NCI-H82 treated with DMSO at 0.1 percent for 48 hours (cell line): Measurements from ENCODE around the gene HMCES.

Experiments
- DNase-seq: peaks from one replicate; lab custom pipeline; 2025; ENCODE audit not compliant: unreplicated experiment; lab: John Stamatoyannopoulos, UW

HMCES gene

GRCh38 chr3:129291236-129291886, 12.7 kb downstream of the HMCES start:
- DNase-seq: no peak

GRCh38 chr3:129295286-129295685, 16.6 kb downstream of the HMCES start:
- DNase-seq: no peak

- no peak for DNase-seq
These were observed 25.7 kb downstream of the HMCES start for GRCh38 chr3:129304146-129304961.

GRCh38 chr3:129304962-129305222, 26.2 kb downstream of the HMCES start:
- no peak for DNase-seq

GRCh38 chr3:129305592-129306091, 27.0 kb downstream of the HMCES start:
- DNase-seq: no peak

- DNase-seq: no peak
These were observed 30.0 kb downstream of the HMCES start for GRCh38 chr3:129308636-129309035.

- no peak for DNase-seq
These were observed 31.7 kb downstream of the HMCES start for GRCh38 chr3:129310111-129311011.

- no peak for DNase-seq
These were observed 32.6 kb downstream of the HMCES start for GRCh38 chr3:129311054-129311902.

GRCh38 chr3:129312021-129312639, 33.5 kb downstream of the HMCES start:
- DNase-seq: no peak

GRCh38 chr3:129312671-129313414, 34.2 kb downstream of the HMCES start:
- peak; percentile 16 for DNase-seq

GRCh38 chr3:129313415-129313664, 34.7 kb downstream of the HMCES start:
- no peak for DNase-seq

GRCh38 chr3:129313665-129314385, 35.2 kb downstream of the HMCES start:
- DNase-seq: no peak

- DNase-seq: peak; percentile 75
These were observed 35.9 kb downstream of the HMCES start for GRCh38 chr3:129314386-129315222.

GRCh38 chr3:129315223-129315997, 36.7 kb downstream of the HMCES start:
- no peak for DNase-seq

GRCh38 chr3:129315998-129316247, 37.3 kb downstream of the HMCES start:
- DNase-seq: no peak

- peak; percentile 60 for DNase-seq
These were observed 37.8 kb downstream of the HMCES start for GRCh38 chr3:129316248-129317013.
